Ovary (tissue), 9 donors: ENCODE data around the gene CPTP. TPM values are rescaled to one million over a fixed set of nuclear protein-coding genes. Genes with fewer than 3 reads are reported as not detected.

ENCODE experiments used
- DNase-seq, 5 donors: peaks; one replicate each; pipeline ENCODE4 v3.0.0-alpha.2; 2019 to 2020
- H3K27ac ChIP-seq, 2 donors: fragments of 200-600 bp; one replicate each; pipeline versions ENCODE4 v1.5.1 to v1.8.0; 2019 to 2022
- H3K27me3 ChIP-seq: fragments of 200-600 bp; one replicate; pipeline ENCODE4 v1.8.0; 2022
- H3K36me3 ChIP-seq: fragments of 200-600 bp; sonication (generic); one replicate; pipeline ENCODE4 v1.5.1; 2019
- H3K4me1 ChIP-seq: one replicate; pipeline ENCODE4 v1.8.1; 2013; ENCODE audit warnings: mild to moderate bottlenecking, moderate library complexity; ENCODE audit not compliant: insufficient read depth
- H3K4me3 ChIP-seq: fragments of 200-600 bp; sonication (generic); one replicate; pipeline ENCODE4 v1.5.1; 2017
- H3K9me3 ChIP-seq, 2 donors: fragments of 200-600 bp in 1 of 2; sonication (generic) in 1 of 2; one replicate each; pipeline versions ENCODE4 v1.5.1 to v1.8.1; 2013 to 2019; ENCODE audit warnings: mild to moderate bottlenecking in 1 of 2, moderate library complexity in 1 of 2
- EP300 ChIP-seq: sonication (generic); formaldehyde crosslinking; IDR thresholded peaks from one replicate; pipeline ENCODE4 v1.6.1; 2017; ENCODE audit warnings: antibody characterized with exemption
- POLR2A ChIP-seq: fragments of 450-650 bp; IDR thresholded peaks from one replicate; pipeline ENCODE4 v1.6.1; 2017; ENCODE audit warnings: antibody characterized with exemption, mild to moderate bottlenecking, moderate library complexity
- WGBS, 3 donors: extraction: QIAGEN DNeasy Blood & Tissue Kit in 1 of 3; methylation state at CpG; one replicate each; pipeline versions ENCODE4 v1.1.5 to v1.1.7; 2013 to 2017; 5-methylcytosine and 5-hydroxymethylcytosine counted together
- intact Hi-C, 4 donors: fragments of 100-400 bp; cut with DNase I; formaldehyde crosslinking; loops; one replicate each; pipeline versions ENCODE4 v1.11.0 to v1.15.1; 2022 to 2023
- polyA plus RNA-seq, 2 donors: library from polyadenylated mRNA; stranded (reverse); fragments of 200-250 nt in 1 of 2; fragments of 350-450 nt in 1 of 2; fragmentation: Illumina TruSeq in 1 of 2; extraction: RNeasy Lipid Tissue Mini Kit (QIAGEN cat#74804) in 1 of 2; gene quantifications; one replicate each; pipeline ENCODE4 v1.2.3, GENCODE V29; 2013 to 2014
- total RNA-seq, 7 donors: library from RNA; depleted of rRNA in 2 of 7; stranded (reverse); fragments of >200 nt in 2 of 7; fragmentation: NEBNext Ultra II Directional in 3 of 7; extraction: Animal tissue kit (Norgen Biotek cat#: 25700) in 3 of 7; gene quantifications; one replicate each; pipeline versions ENCODE4 v1.1.0 to v1.2.4, GENCODE V29; 2016 to 2023
- TF ChIP-seq, protein P1 (sequence below), 3 donors: fragments of 450-650 bp in 2 of 3; fragments of 200-600 bp in 1 of 3; IDR thresholded peaks; one replicate each; pipeline versions ENCODE4 v1.5.1 to v1.8.0; 2016 to 2022; ENCODE audit warnings: antibody characterized with exemption in 3 of 3, mild to moderate bottlenecking in 1 of 3
- donor health status: DM: no; HTN: no; CAD: no; lungs with moderate emphysema.
- donor health status: DM: no; HTN: no; CAD: no.
- donor health status: Bipolar disorder and iron deficiency.
- donor health status: DM: yes; HTN: yes; CAD: no.
- donor health status: DM: no; HTN: no; CAD: no.
- donor health status: DM: yes; HTN: yes; CAD: no.

The CPTP gene
- total and polyA plus RNA-seq, 9 donors: 2.4 to 21.0 (median 14.8) TPM

DNA sequence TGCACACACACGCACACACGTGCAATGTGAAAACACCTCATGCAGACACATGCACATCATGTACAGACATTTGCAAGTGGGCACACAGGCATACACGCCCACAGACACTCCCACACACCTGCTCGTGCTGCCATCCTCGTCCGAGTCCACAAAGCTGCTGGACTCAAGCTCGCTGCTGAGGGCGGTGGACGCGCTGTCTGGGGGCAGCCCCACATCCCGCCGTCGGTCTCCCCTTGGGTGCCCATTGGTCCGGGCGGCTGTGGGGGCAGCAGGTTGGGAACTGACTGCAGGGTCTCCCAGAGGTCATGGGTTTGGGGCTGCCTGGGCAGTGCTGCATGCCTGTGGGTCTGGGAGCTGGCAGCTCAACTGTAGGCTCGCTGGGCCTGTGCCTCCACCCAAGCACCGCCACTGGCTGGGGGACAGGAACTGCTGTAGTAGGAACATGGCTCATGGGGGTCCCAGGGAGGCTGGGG lies 17.0 kb downstream of the CPTP start:
- H3K4me3 ChIP-seq: no peak overlapping the region
- peaks cover 10% of the 10 kb centered on the region for H3K4me1 ChIP-seq
- no peak for DNase-seq
- no peaks in the 10 kb centered on the region for H3K9me3 ChIP-seq
- H3K27me3 ChIP-seq: no peaks in the 10 kb centered on the region
- WGBS, 3 donors: 85 to 90% (median 89%) methylated on average over 17 of the region's 17 CpGs
- TF ChIP-seq, protein P1, sequence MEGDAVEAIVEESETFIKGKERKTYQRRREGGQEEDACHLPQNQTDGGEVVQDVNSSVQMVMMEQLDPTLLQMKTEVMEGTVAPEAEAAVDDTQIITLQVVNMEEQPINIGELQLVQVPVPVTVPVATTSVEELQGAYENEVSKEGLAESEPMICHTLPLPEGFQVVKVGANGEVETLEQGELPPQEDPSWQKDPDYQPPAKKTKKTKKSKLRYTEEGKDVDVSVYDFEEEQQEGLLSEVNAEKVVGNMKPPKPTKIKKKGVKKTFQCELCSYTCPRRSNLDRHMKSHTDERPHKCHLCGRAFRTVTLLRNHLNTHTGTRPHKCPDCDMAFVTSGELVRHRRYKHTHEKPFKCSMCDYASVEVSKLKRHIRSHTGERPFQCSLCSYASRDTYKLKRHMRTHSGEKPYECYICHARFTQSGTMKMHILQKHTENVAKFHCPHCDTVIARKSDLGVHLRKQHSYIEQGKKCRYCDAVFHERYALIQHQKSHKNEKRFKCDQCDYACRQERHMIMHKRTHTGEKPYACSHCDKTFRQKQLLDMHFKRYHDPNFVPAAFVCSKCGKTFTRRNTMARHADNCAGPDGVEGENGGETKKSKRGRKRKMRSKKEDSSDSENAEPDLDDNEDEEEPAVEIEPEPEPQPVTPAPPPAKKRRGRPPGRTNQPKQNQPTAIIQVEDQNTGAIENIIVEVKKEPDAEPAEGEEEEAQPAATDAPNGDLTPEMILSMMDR (IDR thresholded peaks at IDR 0.05): no peak
- TF ChIP-seq POLR2A (no peak), EP300 (no peak)
- no peaks in the 10 kb centered on the region for H3K36me3 ChIP-seq
- intact Hi-C loops: no loop called here
- no peak overlapping the region for H3K27ac ChIP-seq

DNA sequence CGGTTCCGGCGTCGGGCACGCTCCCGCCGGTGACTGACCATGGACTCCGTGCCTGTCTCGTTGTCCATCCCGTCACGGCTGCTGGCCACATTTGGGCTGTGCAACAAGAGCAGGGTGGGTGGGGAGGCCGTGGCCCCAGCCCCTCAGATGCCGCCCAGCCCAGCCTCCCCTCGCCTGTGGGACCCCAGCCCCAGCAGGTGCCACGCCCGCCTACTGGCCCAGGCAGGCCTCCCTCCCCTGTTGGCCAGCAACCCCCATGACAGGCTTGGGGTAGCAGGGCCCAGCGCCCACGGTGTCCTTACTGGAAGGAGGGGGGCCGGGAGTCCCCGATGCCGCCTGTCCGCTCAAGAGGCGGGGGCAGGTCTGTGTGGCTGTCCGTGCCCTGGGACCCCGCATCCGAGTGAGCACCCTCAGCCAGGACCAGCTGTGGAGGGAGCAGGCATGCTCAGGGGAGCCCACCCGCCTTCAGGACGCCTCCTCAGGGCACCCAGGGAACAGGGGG lies 17.5 kb downstream of the CPTP start:
- Histone ChIP-seq H3K27me3 (no peaks in the 10 kb centered on the region), H3K27ac (no peak overlapping the region), H3K36me3 (no peaks in the 10 kb centered on the region), H3K4me3 (no peak overlapping the region), H3K9me3 (no peaks in the 10 kb centered on the region), H3K4me1 (peaks cover 14% of the 10 kb centered on the region)
- WGBS, 3 donors: 91 to 93% (median 93%) methylated on average over 23 to 28 of the region's 28 CpGs
- intact Hi-C loops: no loop called here
- no peak for DNase-seq
- TF ChIP-seq EP300 (no peak), POLR2A (no peak)
- TF ChIP-seq, protein P1 (IDR thresholded peaks at IDR 0.05): no peak

DNA sequence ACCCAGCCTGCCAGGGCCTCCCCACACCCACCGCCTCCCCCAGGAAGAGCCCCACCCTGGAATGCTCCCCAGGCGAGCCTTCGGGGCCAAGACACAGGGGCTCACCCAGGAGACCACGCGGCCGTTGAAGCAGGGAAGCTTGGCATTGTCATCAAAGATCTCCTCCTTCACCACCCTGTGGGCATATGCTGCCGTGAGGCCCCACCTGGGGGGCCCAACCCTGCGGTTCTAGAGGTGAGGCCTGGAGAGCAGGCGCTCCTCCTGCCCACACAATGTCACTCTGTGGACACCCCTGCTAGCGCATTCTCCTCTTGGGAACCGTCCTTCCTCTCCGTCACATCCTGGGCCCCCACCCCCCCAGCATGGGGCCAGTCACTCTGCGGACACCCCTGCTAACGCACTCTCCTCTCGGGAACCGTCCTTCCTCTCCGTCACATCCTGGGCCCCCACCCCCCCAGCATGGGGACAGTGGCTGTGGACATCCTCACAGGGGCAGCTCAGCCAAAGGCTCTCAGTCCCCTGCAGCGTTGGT lies 18.0 kb downstream of the CPTP start:
- Histone ChIP-seq H3K4me1 (peaks cover 18% of the 10 kb centered on the region), H3K9me3 (no peaks in the 10 kb centered on the region), H3K27me3 (no peaks in the 10 kb centered on the region), H3K4me3 (no peak overlapping the region), H3K27ac (no peak overlapping the region), H3K36me3 (no peaks in the 10 kb centered on the region)
- intact Hi-C loops: no loop called here
- no peak for TF ChIP-seq POLR2A
- TF ChIP-seq, protein P1 (IDR thresholded peaks at IDR 0.05): no peak
- no peak for TF ChIP-seq EP300
- 79 to 88% (median 86%) methylated on average over 17 to 18 of the region's 18 CpGs for WGBS, 3 donors
- DNase-seq: no peak

DNA sequence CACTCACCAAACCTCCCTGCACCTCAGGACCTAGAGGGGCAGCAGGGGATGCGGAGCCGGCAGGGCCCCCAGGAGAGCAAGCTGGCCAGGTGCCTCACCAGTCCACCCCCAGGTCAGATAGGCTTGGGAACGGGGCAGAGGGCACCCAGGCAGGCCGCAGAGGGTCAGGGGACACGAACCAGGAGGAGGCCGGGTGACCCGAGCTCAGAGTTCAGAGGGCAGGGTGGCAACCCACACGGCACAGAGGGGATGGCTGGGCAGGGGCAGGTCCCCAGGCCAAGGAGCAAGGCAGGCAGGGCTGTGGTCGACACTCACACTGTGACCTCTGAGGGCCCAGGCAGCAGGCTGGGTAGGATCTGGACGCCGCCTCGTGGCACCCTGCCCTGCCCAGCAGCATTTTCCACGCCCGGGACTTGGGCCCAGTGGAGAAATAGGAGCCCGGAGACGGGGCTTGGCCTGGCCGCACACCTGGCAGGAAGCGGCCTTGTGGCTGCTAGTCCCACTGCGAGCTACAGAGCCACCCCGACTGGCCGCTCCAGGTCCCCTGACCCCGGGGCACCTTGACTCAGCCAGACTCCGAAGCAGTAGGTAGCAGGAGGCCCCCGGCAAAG lies 19.3 kb downstream of the CPTP start:
- no peak for DNase-seq
- no peak overlapping the region for H3K4me3 ChIP-seq
- H3K27me3 ChIP-seq: no peaks in the 10 kb centered on the region
- H3K36me3 ChIP-seq: no peaks in the 10 kb centered on the region
- WGBS, 3 donors: 85 to 88% (median 88%) methylated on average over 22 to 24 of the region's 24 CpGs
- no peak overlapping the region for H3K27ac ChIP-seq
- H3K9me3 ChIP-seq: no peaks in the 10 kb centered on the region
- TF ChIP-seq, protein P1 (IDR thresholded peaks at IDR 0.05): no peak
- TF ChIP-seq POLR2A: no peak
- no peak for TF ChIP-seq EP300
- intact Hi-C loops: no loop called here
- H3K4me1 ChIP-seq: peaks cover 26% of the 10 kb centered on the region
